NOMO-1 (cell line): ENCODE results near the gene PLCH2.

Source experiments
- DNase-seq, 2 experiments: peaks; one replicate each; lab custom pipeline; 2025; ENCODE audit not compliant: unreplicated experiment in 2 of 2; lab: John Stamatoyannopoulos, UW

Gene PLCH2

DNA sequence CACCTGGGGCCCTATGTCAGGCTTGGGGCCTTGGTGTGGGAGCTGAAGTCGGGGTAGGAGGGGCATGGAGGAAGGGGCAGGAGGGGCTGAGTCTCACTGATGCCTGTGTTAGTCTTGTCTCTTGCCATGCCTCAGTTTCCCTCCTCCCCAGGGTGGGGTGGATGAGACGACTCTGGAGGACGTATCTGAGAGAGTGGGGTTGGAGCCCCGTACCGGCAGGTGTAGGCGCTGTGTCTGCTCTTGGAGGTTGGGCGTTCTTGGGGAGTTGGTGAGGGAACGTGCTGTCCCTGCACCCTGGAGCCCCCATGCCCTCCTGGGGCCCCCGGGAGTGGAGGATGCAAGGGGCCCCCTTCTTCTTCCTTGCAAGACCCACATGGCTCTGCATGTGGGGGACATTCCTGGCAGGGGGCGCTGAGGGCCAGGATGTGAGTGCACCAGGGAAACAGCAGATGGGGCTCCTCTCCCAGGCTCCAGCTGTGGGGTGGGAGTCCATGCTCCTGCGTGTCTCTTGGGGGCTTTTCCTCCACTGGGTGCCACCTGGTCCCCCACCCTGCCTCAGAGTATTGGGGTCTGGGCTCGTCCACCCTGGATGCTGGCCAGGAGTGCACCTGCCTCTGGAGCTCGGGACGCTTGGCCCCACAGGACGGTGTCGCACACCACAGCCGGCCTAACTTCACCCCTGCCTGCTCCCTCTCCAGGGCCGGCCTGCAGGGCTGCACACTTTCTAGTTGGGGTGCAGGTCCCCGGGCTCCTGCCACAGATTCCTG lies 78.7 kb downstream of the PLCH2 start:
- DNase-seq: no peak
